ENCODE results near the gene CD79A.
"Not testable (repeated sequence)": the region's sequence is repeated elsewhere in the genome, so short reads cannot be mapped to it uniquely, and the experiment has no call there.

Gene CD79A

GRCh38 chr19:41905273-41906002 lies 28.4 kb downstream of the CD79A start:
- DNase-seq (ENCODE audit: low spot score), result no peak

- no peak for DNase-seq (ENCODE audit: low spot score)
Observed at GRCh38 chr19:41906271-41906670, 29.2 kb downstream of the CD79A start.

GRCh38 chr19:41906916-41907680 lies 30.0 kb downstream of the CD79A start:
- no peak for DNase-seq (ENCODE audit: low spot score)

- no peak for DNase-seq (ENCODE audit: low spot score)
Observed at GRCh38 chr19:41907994-41908615, 31.0 kb downstream of the CD79A start.

- no peak for DNase-seq (ENCODE audit: low spot score)
Observed at GRCh38 chr19:41908724-41909464, 31.8 kb downstream of the CD79A start.

GRCh38 chr19:41909706-41910105 lies 32.6 kb downstream of the CD79A start:
- no peak for DNase-seq (ENCODE audit: low spot score)

- no peak for DNase-seq (ENCODE audit: low spot score)
Observed at GRCh38 chr19:41910240-41910991, 33.3 kb downstream of the CD79A start.

- DNase-seq (ENCODE audit: low spot score), result no peak
Observed at GRCh38 chr19:41910992-41911888, 34.2 kb downstream of the CD79A start.

- no peak for DNase-seq (ENCODE audit: low spot score)
Observed at GRCh38 chr19:41911889-41912731, 35.0 kb downstream of the CD79A start.

GRCh38 chr19:41912899-41913537 lies 35.9 kb downstream of the CD79A start:
- no peak for DNase-seq (ENCODE audit: low spot score)

- no peak for DNase-seq (ENCODE audit: low spot score)
Observed at GRCh38 chr19:41913538-41914423, 36.7 kb downstream of the CD79A start.

GRCh38 chr19:41914424-41914834 lies 37.4 kb downstream of the CD79A start:
- not testable (repeated sequence) for DNase-seq (ENCODE audit: low spot score)

- DNase-seq (ENCODE audit: low spot score), result no peak
Observed at GRCh38 chr19:41915021-41915775, 38.1 kb downstream of the CD79A start.

GRCh38 chr19:41915776-41916414 lies 38.8 kb downstream of the CD79A start:
- no peak for DNase-seq (ENCODE audit: low spot score)

- no peak for DNase-seq (ENCODE audit: low spot score)
Observed at GRCh38 chr19:41917676-41918075, 40.6 kb downstream of the CD79A start.

GRCh38 chr19:41918095-41918494 lies 41.0 kb downstream of the CD79A start:
- DNase-seq (ENCODE audit: low spot score), result no peak

All from left forelimb (tissue), 1 donor.